WTC11 (cell line): ENCODE data around the gene CAST. TPM values are rescaled to one million over a fixed set of nuclear protein-coding genes. Genes with fewer than 3 reads are reported as not detected.

Source experiments
- ATAC-seq: fragments of 200-7000 bp; cut with Tn5 transposase; 2 replicates; pipeline ENCODE4 v1.10.0; 2021; ENCODE audit warnings: mild to moderate bottlenecking, moderate library complexity
- CTCF ChIA-PET: fragments of 300-600 bp; sonication (Branson Sonifier 250); formaldehyde crosslinking; loops from one replicate; lab custom pipeline; 2021; ENCODE audit warnings: antibody characterized with exemption; lab: Charles Lee
- POLR2A ChIA-PET: fragments of 350-600 bp; sonication (Branson Sonifier 250); formaldehyde crosslinking; loops from one replicate; lab custom pipeline; 2021; ENCODE audit warnings: antibody characterized with exemption; lab: Charles Lee
- DNase-seq: peaks from one replicate; pipeline ENCODE4 v3.0.0; 2021; ENCODE audit warnings: low spot score
- H3K27ac Mint-ChIP-seq: 2 replicates; pipeline ENCODE4 v1.8.0; 2021; ENCODE audit warnings: mixed read lengths
- H3K27me3 Mint-ChIP-seq: 2 replicates; pipeline ENCODE4 v1.8.0; 2021; ENCODE audit warnings: low read depth, mild to moderate bottlenecking, moderate library complexity, mixed read lengths
- H3K36me3 Mint-ChIP-seq: 2 replicates; pipeline ENCODE4 v1.8.0; 2021; ENCODE audit warnings: mixed read lengths
- H3K4me1 Mint-ChIP-seq: 2 replicates; pipeline ENCODE4 v1.8.0; 2022; ENCODE audit warnings: mixed read lengths
- H3K4me3 Mint-ChIP-seq: 2 replicates; pipeline ENCODE4 v1.8.0; 2021; ENCODE audit warnings: mild to moderate bottlenecking, moderate library complexity, mixed read lengths
- H3K9me3 Mint-ChIP-seq: 2 replicates; pipeline ENCODE4 v1.8.0; 2021; ENCODE audit warnings: mixed read lengths
- CREM ChIP-seq: sonication (generic); formaldehyde crosslinking; IDR thresholded peaks from 2 replicates; pipeline ENCODE4 v1.8.1; 2022; ENCODE audit warnings: mild to moderate bottlenecking, missing genetic modification reagents, moderate library complexity
- ELF4 ChIP-seq: sonication (generic); formaldehyde crosslinking; IDR thresholded peaks from 2 replicates; pipeline ENCODE4 v1.8.1; 2022; ENCODE audit warnings: low read depth, mild to moderate bottlenecking, moderate library complexity, missing genetic modification reagents
- EMX1 ChIP-seq: fragments of 250-450 bp; sonication (Bioruptor Pico); IDR thresholded peaks from 2 replicates; pipeline ENCODE4 v1.8.0; 2021; ENCODE audit warnings: mild to moderate bottlenecking
- ETV6 ChIP-seq: sonication (generic); formaldehyde crosslinking; IDR thresholded peaks from 2 replicates; pipeline ENCODE4 v1.8.1; 2022; ENCODE audit warnings: mild to moderate bottlenecking, missing genetic modification reagents
- FOXK1 ChIP-seq: sonication (generic); formaldehyde crosslinking; IDR thresholded peaks from 2 replicates; pipeline ENCODE4 v1.8.0; 2022; ENCODE audit warnings: mild to moderate bottlenecking, moderate library complexity, missing genetic modification reagents
- GRHL2 ChIP-seq: fragments of 250-450 bp; sonication (Bioruptor Pico); IDR thresholded peaks from 2 replicates; pipeline ENCODE4 v1.8.0; 2022; ENCODE audit warnings: mild to moderate bottlenecking, moderate library complexity; ENCODE audit not compliant: insufficient replicate concordance, severe bottlenecking
- NR3C1 ChIP-seq: sonication (generic); formaldehyde crosslinking; conservative IDR thresholded peaks from 2 replicates; pipeline ENCODE4 v1.8.1; 2023; ENCODE audit warnings: low read depth, mild to moderate bottlenecking, missing genetic modification reagents
- OVOL2 ChIP-seq: fragments of 250-450 bp; sonication (Bioruptor Pico); IDR thresholded peaks from 2 replicates; pipeline ENCODE4 v1.9.0; 2021; ENCODE audit warnings: mild to moderate bottlenecking, borderline replicate concordance
- RORB ChIP-seq: fragments of 250-450 bp; sonication (Bioruptor Pico); IDR thresholded peaks from 2 replicates; pipeline ENCODE4 v1.9.0; 2021; ENCODE audit warnings: mild to moderate bottlenecking
- TCF7 ChIP-seq: sonication (generic); formaldehyde crosslinking; IDR thresholded peaks from 2 replicates; pipeline ENCODE4 v1.8.0; 2022; ENCODE audit warnings: mild to moderate bottlenecking, low read depth, missing genetic modification reagents, moderate library complexity
- ZNF121 ChIP-seq: sonication (generic); formaldehyde crosslinking; IDR thresholded peaks from 2 replicates; pipeline ENCODE4 v1.8.0; 2023; ENCODE audit warnings: missing genetic modification reagents
- ZNF219 ChIP-seq: sonication (generic); formaldehyde crosslinking; IDR thresholded peaks from 2 replicates; pipeline ENCODE4 v1.8.0; 2023; ENCODE audit warnings: missing genetic modification reagents, mild to moderate bottlenecking, borderline replicate concordance
- total RNA-seq: library from RNA; stranded (reverse); gene quantifications from 3 replicates; pipeline ENCODE4 v1.2.3, GENCODE V29; 2021
- TF ChIP-seq, protein P1 (sequence below): sonication (generic); formaldehyde crosslinking; IDR thresholded peaks from 2 replicates; pipeline ENCODE4 v1.8.0; 2022; ENCODE audit warnings: missing genetic modification reagents
- TF ChIP-seq, protein P2 (sequence below): sonication (generic); formaldehyde crosslinking; IDR thresholded peaks from 2 replicates; pipeline ENCODE4 v1.8.1; 2022; ENCODE audit warnings: low read depth, mild to moderate bottlenecking, moderate library complexity, missing genetic modification reagents, borderline replicate concordance
- TF ChIP-seq, protein P3 (sequence below): sonication (generic); formaldehyde crosslinking; conservative IDR thresholded peaks from 2 replicates; pipeline ENCODE4 v1.8.1; 2022; ENCODE audit warnings: mild to moderate bottlenecking, missing genetic modification reagents
- TF ChIP-seq, protein P4 (sequence below): sonication (generic); formaldehyde crosslinking; IDR thresholded peaks from 2 replicates; pipeline ENCODE4 v1.8.1; 2023; ENCODE audit warnings: mild to moderate bottlenecking, missing genetic modification reagents, moderate library complexity
- TF ChIP-seq, protein P5 (sequence below): sonication (generic); formaldehyde crosslinking; IDR thresholded peaks from 2 replicates; pipeline ENCODE4 v1.8.0; 2022; ENCODE audit warnings: mild to moderate bottlenecking, missing genetic modification reagents
- TF ChIP-seq, protein P6 (sequence below): sonication (generic); formaldehyde crosslinking; IDR thresholded peaks from 2 replicates; pipeline ENCODE4 v1.8.1; 2023; ENCODE audit warnings: mild to moderate bottlenecking, missing genetic modification reagents, moderate library complexity
- TF ChIP-seq, protein P7 (sequence below): fragments of 200-600 bp; IDR thresholded peaks from 2 replicates; pipeline ENCODE4 v1.8.0; 2022; ENCODE audit warnings: antibody characterized with exemption
- TF ChIP-seq, protein P8 (sequence below): fragments of 250-450 bp; sonication (Bioruptor Pico); IDR thresholded peaks from 2 replicates; pipeline ENCODE4 v2.1.2; 2022; ENCODE audit warnings: mild to moderate bottlenecking, moderate library complexity

Gene CAST
- total RNA-seq, 1 experiment from 2014 or later, result 40.0 TPM

DNA sequence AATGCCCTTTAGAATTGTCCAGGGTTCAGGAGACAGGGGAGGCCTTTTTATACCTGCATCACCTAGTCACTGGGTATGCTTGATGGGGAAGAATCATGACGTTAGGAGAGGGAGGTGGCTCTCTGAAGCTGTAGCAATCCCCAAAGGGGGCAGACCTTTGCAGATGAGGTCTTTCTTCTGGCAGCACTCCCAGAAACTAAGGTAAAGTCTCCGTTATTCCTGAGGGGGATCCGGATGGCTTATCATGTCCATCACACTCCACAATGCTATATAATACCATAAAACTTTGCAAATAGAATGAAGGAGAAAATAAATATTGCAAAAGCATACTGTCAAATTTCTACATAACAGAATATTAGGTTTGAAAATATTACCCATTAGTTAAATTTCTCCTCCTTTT is 21.5 kb upstream of the CAST start:
- POLR2A ChIA-PET, result no interaction called here
- H3K4me3 Mint-ChIP-seq, result no peak overlapping the region
- CTCF ChIA-PET, result no interaction called here
- no peaks in the 10 kb centered on the region for H3K36me3 Mint-ChIP-seq
- H3K4me1 Mint-ChIP-seq, result no peaks in the 10 kb centered on the region
- TF ChIP-seq NR3C1 (CRISPR knock-in tag), result no peak
- TF ChIP-seq, protein P1, sequence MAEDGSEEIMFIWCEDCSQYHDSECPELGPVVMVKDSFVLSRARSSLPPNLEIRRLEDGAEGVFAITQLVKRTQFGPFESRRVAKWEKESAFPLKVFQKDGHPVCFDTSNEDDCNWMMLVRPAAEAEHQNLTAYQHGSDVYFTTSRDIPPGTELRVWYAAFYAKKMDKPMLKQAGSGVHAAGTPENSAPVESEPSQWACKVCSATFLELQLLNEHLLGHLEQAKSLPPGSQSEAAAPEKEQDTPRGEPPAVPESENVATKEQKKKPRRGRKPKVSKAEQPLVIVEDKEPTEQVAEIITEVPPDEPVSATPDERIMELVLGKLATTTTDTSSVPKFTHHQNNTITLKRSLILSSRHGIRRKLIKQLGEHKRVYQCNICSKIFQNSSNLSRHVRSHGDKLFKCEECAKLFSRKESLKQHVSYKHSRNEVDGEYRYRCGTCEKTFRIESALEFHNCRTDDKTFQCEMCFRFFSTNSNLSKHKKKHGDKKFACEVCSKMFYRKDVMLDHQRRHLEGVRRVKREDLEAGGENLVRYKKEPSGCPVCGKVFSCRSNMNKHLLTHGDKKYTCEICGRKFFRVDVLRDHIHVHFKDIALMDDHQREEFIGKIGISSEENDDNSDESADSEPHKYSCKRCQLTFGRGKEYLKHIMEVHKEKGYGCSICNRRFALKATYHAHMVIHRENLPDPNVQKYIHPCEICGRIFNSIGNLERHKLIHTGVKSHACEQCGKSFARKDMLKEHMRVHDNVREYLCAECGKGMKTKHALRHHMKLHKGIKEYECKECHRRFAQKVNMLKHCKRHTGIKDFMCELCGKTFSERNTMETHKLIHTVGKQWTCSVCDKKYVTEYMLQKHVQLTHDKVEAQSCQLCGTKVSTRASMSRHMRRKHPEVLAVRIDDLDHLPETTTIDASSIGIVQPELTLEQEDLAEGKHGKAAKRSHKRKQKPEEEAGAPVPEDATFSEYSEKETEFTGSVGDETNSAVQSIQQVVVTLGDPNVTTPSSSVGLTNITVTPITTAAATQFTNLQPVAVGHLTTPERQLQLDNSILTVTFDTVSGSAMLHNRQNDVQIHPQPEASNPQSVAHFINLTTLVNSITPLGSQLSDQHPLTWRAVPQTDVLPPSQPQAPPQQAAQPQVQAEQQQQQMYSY (CRISPR knock-in tag), result no peak
- no peak for TF ChIP-seq FOXK1 (CRISPR knock-in tag)
- no peak for TF ChIP-seq GRHL2 (CRISPR knock-in tag)
- TF ChIP-seq, protein P2, sequence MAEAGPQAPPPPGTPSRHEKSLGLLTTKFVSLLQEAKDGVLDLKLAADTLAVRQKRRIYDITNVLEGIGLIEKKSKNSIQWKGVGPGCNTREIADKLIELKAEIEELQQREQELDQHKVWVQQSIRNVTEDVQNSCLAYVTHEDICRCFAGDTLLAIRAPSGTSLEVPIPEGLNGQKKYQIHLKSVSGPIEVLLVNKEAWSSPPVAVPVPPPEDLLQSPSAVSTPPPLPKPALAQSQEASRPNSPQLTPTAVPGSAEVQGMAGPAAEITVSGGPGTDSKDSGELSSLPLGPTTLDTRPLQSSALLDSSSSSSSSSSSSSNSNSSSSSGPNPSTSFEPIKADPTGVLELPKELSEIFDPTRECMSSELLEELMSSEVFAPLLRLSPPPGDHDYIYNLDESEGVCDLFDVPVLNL (CRISPR knock-in tag), result no peak
- TF ChIP-seq, protein P3, sequence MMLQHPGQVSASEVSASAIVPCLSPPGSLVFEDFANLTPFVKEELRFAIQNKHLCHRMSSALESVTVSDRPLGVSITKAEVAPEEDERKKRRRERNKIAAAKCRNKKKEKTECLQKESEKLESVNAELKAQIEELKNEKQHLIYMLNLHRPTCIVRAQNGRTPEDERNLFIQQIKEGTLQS (CRISPR knock-in tag), result no peak
- TF ChIP-seq, protein P4, sequence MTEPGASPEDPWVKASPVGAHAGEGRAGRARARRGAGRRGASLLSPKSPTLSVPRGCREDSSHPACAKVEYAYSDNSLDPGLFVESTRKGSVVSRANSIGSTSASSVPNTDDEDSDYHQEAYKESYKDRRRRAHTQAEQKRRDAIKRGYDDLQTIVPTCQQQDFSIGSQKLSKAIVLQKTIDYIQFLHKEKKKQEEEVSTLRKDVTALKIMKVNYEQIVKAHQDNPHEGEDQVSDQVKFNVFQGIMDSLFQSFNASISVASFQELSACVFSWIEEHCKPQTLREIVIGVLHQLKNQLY (CRISPR knock-in tag), result no peak
- TF ChIP-seq, protein P5, sequence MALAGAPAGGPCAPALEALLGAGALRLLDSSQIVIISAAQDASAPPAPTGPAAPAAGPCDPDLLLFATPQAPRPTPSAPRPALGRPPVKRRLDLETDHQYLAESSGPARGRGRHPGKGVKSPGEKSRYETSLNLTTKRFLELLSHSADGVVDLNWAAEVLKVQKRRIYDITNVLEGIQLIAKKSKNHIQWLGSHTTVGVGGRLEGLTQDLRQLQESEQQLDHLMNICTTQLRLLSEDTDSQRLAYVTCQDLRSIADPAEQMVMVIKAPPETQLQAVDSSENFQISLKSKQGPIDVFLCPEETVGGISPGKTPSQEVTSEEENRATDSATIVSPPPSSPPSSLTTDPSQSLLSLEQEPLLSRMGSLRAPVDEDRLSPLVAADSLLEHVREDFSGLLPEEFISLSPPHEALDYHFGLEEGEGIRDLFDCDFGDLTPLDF (CRISPR knock-in tag), result no peak
- TF ChIP-seq, protein P6, sequence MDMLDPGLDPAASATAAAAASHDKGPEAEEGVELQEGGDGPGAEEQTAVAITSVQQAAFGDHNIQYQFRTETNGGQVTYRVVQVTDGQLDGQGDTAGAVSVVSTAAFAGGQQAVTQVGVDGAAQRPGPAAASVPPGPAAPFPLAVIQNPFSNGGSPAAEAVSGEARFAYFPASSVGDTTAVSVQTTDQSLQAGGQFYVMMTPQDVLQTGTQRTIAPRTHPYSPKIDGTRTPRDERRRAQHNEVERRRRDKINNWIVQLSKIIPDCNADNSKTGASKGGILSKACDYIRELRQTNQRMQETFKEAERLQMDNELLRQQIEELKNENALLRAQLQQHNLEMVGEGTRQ (CRISPR knock-in tag), result no peak
- TF ChIP-seq RORB (CRISPR knock-in tag), result no peak
- no peak for TF ChIP-seq ETV6 (CRISPR knock-in tag)
- TF ChIP-seq OVOL2 (CRISPR knock-in tag), result no peak
- TF ChIP-seq, protein P7, sequence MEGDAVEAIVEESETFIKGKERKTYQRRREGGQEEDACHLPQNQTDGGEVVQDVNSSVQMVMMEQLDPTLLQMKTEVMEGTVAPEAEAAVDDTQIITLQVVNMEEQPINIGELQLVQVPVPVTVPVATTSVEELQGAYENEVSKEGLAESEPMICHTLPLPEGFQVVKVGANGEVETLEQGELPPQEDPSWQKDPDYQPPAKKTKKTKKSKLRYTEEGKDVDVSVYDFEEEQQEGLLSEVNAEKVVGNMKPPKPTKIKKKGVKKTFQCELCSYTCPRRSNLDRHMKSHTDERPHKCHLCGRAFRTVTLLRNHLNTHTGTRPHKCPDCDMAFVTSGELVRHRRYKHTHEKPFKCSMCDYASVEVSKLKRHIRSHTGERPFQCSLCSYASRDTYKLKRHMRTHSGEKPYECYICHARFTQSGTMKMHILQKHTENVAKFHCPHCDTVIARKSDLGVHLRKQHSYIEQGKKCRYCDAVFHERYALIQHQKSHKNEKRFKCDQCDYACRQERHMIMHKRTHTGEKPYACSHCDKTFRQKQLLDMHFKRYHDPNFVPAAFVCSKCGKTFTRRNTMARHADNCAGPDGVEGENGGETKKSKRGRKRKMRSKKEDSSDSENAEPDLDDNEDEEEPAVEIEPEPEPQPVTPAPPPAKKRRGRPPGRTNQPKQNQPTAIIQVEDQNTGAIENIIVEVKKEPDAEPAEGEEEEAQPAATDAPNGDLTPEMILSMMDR, result no peak
- no peak for TF ChIP-seq EMX1 (CRISPR knock-in tag)
- no peak for TF ChIP-seq TCF7 (CRISPR knock-in tag)
- no peak for TF ChIP-seq CREM (CRISPR knock-in tag)
- TF ChIP-seq, protein P8, sequence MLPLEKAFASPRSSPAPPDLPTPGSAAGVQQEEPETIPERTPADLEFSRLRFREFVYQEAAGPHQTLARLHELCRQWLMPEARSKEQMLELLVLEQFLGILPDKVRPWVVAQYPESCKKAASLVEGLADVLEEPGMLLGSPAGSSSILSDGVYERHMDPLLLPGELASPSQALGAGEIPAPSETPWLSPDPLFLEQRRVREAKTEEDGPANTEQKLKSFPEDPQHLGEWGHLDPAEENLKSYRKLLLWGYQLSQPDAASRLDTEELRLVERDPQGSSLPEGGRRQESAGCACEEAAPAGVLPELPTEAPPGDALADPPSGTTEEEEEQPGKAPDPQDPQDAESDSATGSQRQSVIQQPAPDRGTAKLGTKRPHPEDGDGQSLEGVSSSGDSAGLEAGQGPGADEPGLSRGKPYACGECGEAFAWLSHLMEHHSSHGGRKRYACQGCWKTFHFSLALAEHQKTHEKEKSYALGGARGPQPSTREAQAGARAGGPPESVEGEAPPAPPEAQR (CRISPR knock-in tag), result no peak
- no peak for TF ChIP-seq ZNF121 (CRISPR knock-in tag)
- TF ChIP-seq ELF4, result no peak
- no peak for TF ChIP-seq ZNF219 (CRISPR knock-in tag)
- H3K27me3 Mint-ChIP-seq, result no peaks in the 10 kb centered on the region
- H3K27ac Mint-ChIP-seq, result no peak overlapping the region
- DNase-seq (no peak), ATAC-seq (no peak)
- H3K9me3 Mint-ChIP-seq, result no peaks in the 10 kb centered on the region
